ENCODE data around the gene LRBA.

LRBA gene

GRCh38 chr4:150987204-150987603 lies 27.9 kb downstream of the LRBA start:
- no peak for TF ChIP-seq CTCF (IDR thresholded peaks at IDR 0.05; ENCODE audit: low read depth, low read length, poor library complexity, severe bottlenecking)
- TF ChIP-seq EZH2phosphoT487 (IDR thresholded peaks at IDR 0.05; ENCODE audit: borderline replicate concordance, low read length): no peak
- Histone ChIP-seq H4K20me1 (ENCODE audit: control insufficient read depth, insufficient read depth, low read depth, low read length) (no peaks in the 10 kb centered on the region), H3F3A (ENCODE audit: control insufficient read depth, insufficient read depth) (no peaks in the 10 kb centered on the region), H3K4me2 (ENCODE audit: low read length) (no peak overlapping the region), H3K4me1 (ENCODE audit: control insufficient read depth, low read length) (peaks cover 3% of the 10 kb centered on the region; the same call in 1 of the 2 replicates), H3K36me3 (ENCODE audit: control insufficient read depth, low read length) (no peaks in the 10 kb centered on the region; the same call in 1 of the 2 replicates), H3K9me3 (ENCODE audit: control insufficient read depth, insufficient read depth, low read length) (no peaks in the 10 kb centered on the region), H3K79me2 (ENCODE audit: control insufficient read depth, low read length) (peaks cover 86% of the 10 kb centered on the region), H3K27ac (ENCODE audit: low read depth, low read length) (no peak overlapping the region), H3K27me3 (ENCODE audit: control insufficient read depth, low read length) (no peaks in the 10 kb centered on the region), H3K9me2 (replicated peaks; ENCODE audit: control insufficient read depth, low read length) (no peaks in the 10 kb centered on the region), H3K4me3 (ENCODE audit: low read length) (no peak overlapping the region)

GRCh38 chr4:150986085-150986484 lies 29.0 kb downstream of the LRBA start:
- H3K4me1 ChIP-seq (ENCODE audit: control insufficient read depth, low read length): peaks cover 3% of the 10 kb centered on the region; the same call in 1 of the 2 replicates
- H3K27ac ChIP-seq (ENCODE audit: low read depth, low read length): no peak overlapping the region
- H3F3A ChIP-seq (ENCODE audit: control insufficient read depth, insufficient read depth): no peaks in the 10 kb centered on the region
- no peak for TF ChIP-seq EZH2phosphoT487 (IDR thresholded peaks at IDR 0.05; ENCODE audit: borderline replicate concordance, low read length)
- TF ChIP-seq CTCF (IDR thresholded peaks at IDR 0.05; ENCODE audit: low read depth, low read length, poor library complexity, severe bottlenecking): no peak
- no peaks in the 10 kb centered on the region for H3K9me3 ChIP-seq (ENCODE audit: control insufficient read depth, insufficient read depth, low read length)
- no peaks in the 10 kb centered on the region for H3K27me3 ChIP-seq (ENCODE audit: control insufficient read depth, low read length)
- H4K20me1 ChIP-seq (ENCODE audit: control insufficient read depth, insufficient read depth, low read depth, low read length): no peaks in the 10 kb centered on the region
- no peak overlapping the region for H3K4me2 ChIP-seq (ENCODE audit: low read length)
- no peaks in the 10 kb centered on the region for H3K9me2 ChIP-seq (replicated peaks; ENCODE audit: control insufficient read depth, low read length)
- H3K4me3 ChIP-seq (ENCODE audit: low read length): no peak overlapping the region
- no peaks in the 10 kb centered on the region for H3K36me3 ChIP-seq (ENCODE audit: control insufficient read depth, low read length)
- H3K79me2 ChIP-seq (ENCODE audit: control insufficient read depth, low read length): peaks cover 81% of the 10 kb centered on the region

- no peak overlapping the region for H3K4me3 ChIP-seq (ENCODE audit: low read length)
- no peaks in the 10 kb centered on the region for H3F3A ChIP-seq (ENCODE audit: control insufficient read depth, insufficient read depth)
- H3K27ac ChIP-seq (ENCODE audit: low read depth, low read length): no peak overlapping the region
- no peaks in the 10 kb centered on the region for H3K9me2 ChIP-seq (replicated peaks; ENCODE audit: control insufficient read depth, low read length)
- H3K79me2 ChIP-seq (ENCODE audit: control insufficient read depth, low read length): peaks cover 81% of the 10 kb centered on the region
- H4K20me1 ChIP-seq (ENCODE audit: control insufficient read depth, insufficient read depth, low read depth, low read length): no peaks in the 10 kb centered on the region
- H3K4me2 ChIP-seq (ENCODE audit: low read length): no peak overlapping the region
- H3K36me3 ChIP-seq (ENCODE audit: control insufficient read depth, low read length): no peaks in the 10 kb centered on the region
- TF ChIP-seq CTCF (IDR thresholded peaks at IDR 0.05; ENCODE audit: low read depth, low read length, poor library complexity, severe bottlenecking) (no peak), EZH2phosphoT487 (IDR thresholded peaks at IDR 0.05; ENCODE audit: borderline replicate concordance, low read length) (no peak)
- peaks cover 9% of the 10 kb centered on the region; the same call in 1 of the 2 replicates for H3K4me1 ChIP-seq (ENCODE audit: control insufficient read depth, low read length)
- no peaks in the 10 kb centered on the region for H3K27me3 ChIP-seq (ENCODE audit: control insufficient read depth, low read length)
- no peaks in the 10 kb centered on the region for H3K9me3 ChIP-seq (ENCODE audit: control insufficient read depth, insufficient read depth, low read length)
These were observed 31.2 kb downstream of the LRBA start for GRCh38 chr4:150983851-150984250.
